CD1c-positive myeloid dendritic cell (primary cell): Measurements from ENCODE around the gene NEFH.

Experiments
- DNase-seq: peaks from one replicate; pipeline ENCODE4 v3.0.0-alpha.2; 2016; ENCODE audit errors: extremely low spot score

NEFH gene

DNA sequence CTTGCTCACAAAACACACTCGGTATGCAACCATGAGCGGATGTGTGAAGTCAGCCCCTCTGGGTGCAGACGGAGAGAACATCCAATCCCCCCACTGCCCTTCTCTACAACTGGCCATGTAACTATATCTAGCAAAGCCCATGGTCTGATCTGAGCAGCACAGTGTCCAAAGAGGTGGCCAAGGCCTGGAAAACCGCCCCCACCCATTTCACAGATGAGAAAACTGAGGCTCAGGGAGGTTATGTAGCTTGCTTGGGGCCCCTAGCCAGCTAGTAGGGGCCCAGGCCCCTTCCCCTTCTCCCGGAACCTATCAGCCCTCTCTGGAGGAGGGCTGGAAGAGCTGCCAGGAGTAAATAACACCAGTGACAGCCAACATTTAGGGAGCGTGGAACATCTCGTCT lies 15.4 kb upstream of the NEFH start:
- no peak for DNase-seq

DNA sequence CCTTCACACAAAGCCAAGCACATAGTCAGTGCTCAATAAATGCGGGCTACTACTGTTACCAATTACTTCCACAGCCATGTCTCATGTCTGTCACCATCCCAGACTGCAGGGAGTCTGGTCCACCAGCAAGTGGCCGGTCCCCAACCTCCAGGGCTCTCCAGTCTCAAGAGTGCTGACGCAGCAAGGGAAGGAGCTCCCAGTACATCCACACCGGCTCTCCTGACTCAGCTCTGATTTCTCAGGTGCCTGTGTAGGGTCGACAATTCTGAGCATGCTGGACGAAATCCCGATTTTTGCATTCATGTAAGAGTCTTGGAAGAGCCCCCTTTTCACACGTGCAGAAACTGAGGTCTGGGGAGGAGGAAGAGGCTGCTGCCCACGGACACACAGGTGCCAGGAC lies 10.3 kb upstream of the NEFH start:
- DNase-seq: no peak

DNA sequence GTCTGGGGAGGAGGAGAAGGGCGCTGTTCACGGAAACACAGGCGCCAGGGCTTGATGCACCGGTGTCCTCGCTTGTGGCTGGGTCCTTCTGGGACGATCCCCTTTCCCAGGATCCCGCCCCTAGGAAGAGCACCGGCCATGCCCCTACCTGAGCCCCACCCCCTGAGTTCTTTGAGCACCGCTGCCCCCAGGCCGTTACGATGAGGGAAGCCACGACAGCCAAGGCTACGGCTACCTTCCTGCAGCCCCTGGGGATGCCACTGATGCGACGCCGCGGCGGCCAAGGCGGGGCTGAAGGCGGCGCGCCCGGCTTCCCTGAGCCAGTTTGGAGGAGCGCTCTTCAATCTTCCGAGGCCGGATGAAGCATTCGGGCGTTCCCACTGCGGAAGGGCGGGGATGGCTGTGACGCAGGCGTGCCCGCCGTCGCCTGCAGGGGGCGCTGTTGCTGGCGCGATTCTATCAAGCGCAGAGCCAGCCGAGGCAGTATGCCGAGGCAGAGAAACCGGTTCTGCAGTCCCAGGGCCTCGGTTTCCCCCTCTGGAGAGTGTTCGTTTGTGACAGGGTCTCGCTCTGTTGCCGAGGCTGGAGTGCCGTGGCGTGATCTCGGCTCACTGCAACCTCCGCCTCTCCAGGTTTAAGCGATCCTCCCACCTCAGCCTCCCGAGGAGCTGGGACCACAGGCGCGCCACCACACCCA lies 9.7 kb upstream of the NEFH start:
- peak; percentile 80 for DNase-seq

- DNase-seq: no peak
Measured at GRCh38 chr22:29473001-29473400, 7.0 kb upstream of the NEFH start.

DNA sequence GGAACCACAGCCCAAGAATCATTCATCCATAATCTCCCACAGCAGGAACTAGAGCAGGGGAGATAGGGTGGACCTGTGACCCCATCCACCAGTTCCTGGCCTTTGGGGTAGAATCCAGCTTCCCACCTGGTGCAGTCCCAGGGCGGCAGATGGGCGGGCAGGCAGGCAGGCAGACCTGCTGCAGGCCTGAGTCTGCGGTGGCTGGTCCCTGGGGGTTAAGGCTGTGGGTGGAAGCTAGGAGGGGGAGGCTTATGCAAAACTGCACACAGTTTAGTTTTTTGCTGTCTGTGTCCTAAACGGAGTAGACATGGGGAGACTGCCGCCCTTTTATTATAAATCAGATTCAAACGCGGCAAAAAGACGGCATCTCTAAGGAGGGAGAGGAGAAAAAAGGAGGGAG lies 4.5 kb upstream of the NEFH start:
- no peak for DNase-seq

DNA sequence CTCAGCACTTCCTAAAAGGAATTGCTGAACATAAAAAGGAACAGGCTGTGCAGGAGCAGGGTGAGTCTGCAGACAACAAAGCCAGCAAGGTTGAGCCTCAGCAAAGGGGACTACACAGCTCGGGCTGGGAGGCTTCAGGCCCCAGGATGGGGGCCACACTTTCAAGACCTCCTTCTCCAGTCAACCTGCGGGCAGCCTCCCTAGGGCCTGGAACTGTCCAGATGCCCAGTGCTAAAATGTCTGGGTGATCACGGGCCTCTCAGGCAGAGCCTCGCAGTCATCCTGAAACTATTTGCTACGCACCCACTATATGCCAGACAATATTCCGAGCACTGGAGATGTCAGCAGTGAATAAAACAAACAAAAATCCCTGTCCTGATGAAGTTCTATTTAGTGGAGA lies 3.9 kb upstream of the NEFH start:
- DNase-seq: no peak

- no peak for DNase-seq
Measured at GRCh38 chr22:29477723-29478318, 2.2 kb upstream of the NEFH start.

DNA sequence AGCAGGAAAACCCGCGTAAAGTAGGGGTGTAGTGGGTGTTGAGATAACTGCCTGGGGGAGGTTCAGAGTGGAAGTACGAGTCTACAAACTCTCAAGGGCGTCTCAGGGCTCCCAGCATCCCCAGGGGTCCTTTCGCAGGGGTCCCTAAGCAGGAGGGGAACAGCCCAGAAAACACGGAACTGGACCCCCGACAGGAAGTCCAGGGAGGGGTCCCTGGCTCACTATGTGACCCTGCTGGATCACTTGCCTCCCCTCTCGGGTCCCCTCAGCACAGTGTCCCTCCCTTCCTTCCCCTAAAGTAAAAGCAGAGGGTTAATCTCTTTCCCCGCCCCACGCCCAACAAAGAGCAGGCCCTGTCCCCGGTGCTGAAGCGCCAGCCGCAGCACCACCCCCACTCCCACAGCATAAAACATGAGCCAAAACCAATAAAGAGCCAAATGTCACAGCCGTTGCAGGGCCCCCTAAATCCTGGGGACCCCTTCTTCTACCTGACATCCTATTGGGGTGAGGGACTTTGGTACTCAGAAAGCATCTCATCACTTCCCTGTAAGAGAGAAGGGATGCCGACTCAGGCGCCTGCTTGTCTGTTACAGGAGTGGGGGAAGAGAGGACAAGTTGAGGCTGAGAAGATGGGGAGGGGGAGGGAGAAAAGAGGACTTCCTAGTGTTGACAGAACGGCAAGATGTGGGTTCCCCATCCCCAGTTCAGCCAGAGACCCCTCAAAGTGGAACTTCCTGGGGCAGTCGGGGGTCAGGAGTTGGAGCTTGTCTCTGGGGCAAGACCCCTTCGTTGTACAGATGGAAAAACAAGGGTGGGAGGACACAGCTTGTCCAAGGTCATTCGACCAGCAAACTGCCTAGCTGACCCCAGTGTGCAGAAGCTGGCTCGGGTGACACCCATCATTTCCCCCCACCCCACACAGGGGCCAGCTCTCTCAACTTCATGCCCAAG lies 1.4 kb upstream of the NEFH start:
- DNase-seq: peak; percentile 12

GRCh38 chr22:29480262-29480511 lies 169 bp downstream of the NEFH start:
- DNase-seq: no peak

- DNase-seq: peak; percentile 65
Measured at GRCh38 chr22:29480512-29481264, 670 bp downstream of the NEFH start.

- no peak for DNase-seq
Measured at GRCh38 chr22:29481265-29482000, 1.4 kb downstream of the NEFH start.

- DNase-seq: no peak
Measured at GRCh38 chr22:29482253-29482652, 2.2 kb downstream of the NEFH start.

- no peak for DNase-seq
Measured at GRCh38 chr22:29482726-29483125, 2.7 kb downstream of the NEFH start.

DNA sequence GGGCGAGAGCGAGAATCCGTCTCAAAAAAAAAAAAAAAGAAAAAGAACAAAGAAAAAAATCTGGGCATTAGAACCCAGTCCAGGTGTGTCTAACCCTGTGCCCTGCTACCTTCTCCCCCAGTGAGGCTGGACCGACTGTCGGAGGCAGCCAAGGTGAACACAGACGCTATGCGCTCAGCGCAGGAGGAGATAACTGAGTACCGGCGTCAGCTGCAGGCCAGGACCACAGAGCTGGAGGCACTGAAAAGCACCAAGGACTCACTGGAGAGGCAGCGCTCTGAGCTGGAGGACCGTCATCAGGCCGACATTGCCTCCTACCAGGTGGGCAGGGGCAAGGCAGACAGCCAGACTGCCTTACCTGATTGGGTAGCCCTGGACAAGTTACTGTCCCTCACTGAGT lies 3.2 kb downstream of the NEFH start:
- DNase-seq: no peak

DNA sequence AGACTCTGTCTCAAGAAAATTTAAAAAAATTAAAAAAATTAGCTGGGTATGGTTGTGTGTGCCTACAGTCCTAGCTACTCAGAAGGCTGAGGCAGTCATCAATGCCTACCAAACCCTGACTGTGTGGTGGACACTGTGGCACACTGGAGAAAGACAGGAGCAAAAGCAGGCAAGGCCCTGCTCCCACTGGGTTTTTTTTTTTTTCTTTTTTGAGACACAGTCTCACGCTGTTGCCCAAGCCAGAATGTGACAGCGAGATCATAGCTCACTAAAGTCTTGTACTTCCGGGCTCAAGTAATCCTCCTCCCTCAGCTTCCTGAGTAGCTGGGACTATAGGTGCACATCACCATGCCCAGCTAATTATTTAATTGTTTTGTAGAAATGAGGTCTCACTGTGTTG lies 4.6 kb downstream of the NEFH start:
- no peak for DNase-seq

DNA sequence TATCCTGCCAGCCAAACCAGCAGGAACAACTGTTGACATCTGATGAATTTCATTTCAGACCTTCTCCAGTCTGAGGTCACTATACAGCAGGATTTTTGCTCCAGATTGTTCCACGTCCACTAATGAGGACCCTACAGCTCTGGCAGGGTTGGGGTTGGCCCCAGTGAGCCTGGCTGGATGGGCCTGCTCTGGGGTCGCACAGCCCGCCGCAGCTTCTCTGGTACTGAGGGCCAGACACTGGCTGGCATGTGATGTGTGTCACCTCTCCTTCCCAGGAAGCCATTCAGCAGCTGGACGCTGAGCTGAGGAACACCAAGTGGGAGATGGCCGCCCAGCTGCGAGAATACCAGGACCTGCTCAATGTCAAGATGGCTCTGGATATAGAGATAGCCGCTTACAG lies 5.4 kb downstream of the NEFH start:
- DNase-seq: no peak

DNA sequence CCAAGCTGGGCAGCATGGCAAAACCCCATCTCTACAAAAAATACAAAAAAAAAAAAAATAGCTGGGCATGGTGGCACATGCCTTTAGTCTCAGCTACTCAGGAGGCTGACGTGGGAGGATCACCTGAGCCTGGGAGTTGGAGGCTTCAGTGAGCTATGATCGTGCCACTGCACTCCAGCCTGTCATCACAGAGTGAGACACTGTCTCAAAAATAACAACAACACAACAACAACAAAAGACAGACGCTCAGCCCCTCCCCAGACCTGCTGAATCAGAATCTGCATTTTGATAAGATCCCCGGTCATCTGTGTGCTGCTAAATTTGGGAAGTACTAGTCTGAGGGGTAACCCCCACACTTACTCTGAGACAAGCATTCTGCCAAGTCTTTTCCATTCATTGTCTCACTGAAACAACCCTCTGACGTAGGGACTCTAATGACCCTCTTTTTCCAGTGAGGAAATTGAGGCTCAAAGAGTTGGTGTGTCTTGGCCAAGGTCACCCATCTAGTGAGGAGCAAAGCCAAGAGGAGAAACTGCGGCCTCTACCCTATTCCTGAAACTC lies 7.5 kb downstream of the NEFH start:
- DNase-seq: no peak

- peak; percentile 45 for DNase-seq
Measured at GRCh38 chr22:29489127-29489780, 9.2 kb downstream of the NEFH start.

GRCh38 chr22:29491012-29491411 lies 11.0 kb downstream of the NEFH start:
- DNase-seq: no peak

GRCh38 chr22:29493636-29494035 lies 13.6 kb downstream of the NEFH start:
- DNase-seq: no peak

DNA sequence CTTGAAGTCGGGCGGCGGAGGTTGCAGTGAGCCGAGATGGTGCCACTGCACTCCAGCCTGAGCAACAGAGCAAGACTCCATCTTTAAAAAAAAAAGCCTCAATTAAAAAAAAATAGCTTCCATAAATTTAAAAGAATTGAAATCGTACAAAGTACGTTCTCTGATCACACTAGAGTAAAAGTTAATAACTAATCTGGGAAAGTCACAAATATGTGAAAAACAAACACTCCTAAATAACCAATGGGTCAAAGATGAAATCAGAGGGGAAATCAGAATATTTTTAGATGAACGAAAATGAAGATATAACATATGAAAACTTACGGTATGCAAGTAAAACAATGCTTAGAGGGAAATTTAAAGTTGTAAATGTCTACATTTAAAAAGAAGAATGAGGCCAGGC lies 19.8 kb downstream of the NEFH start:
- DNase-seq: no peak
